NCI-H226 (cell line): ENCODE results near the gene FHAD1.

Experiments used
- DNase-seq: peaks from one replicate; pipeline ENCODE4 v3.0.0-alpha.2; 2015

The FHAD1 gene

GRCh38 chr1:15218287-15219279 lies 28.4 kb upstream of the FHAD1 start:
- DNase-seq: peak; percentile 59

- DNase-seq: no peak
Observed at GRCh38 chr1:15219280-15220023, 27.6 kb upstream of the FHAD1 start.

- no peak for DNase-seq
Observed at GRCh38 chr1:15220024-15220392, 27.0 kb upstream of the FHAD1 start.

GRCh38 chr1:15220825-15221431 lies 26.1 kb upstream of the FHAD1 start:
- no peak for DNase-seq

GRCh38 chr1:15222653-15223303 lies 24.2 kb upstream of the FHAD1 start:
- DNase-seq: no peak

DNA sequence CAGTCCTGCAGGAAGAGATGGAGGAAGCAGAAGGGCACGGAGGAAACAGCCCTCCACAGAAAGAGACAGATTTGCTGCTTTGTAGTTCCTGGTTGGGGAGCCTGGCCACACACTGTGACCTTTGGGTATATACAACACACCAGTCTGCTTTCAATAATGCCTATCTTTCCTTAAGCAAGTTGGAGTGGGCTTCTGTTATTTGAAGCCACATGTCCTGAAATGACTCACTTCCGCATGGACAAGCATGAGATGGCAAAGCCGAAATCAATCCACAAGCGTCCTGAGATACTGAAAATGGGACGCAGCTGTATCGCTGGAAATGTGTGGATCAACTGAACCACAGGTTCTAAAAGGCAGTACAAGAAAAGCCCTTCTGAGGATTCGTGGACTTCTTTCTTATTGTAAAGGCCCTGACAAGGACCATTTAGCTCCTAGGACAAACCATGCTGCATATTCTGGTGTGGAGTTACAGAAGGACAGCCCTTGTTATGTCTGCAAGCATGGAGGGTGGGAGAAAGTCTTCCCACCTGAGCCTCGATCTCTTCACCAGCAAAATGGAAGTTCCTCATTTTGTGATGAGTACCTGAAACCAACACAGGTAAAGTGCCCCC lies 22.7 kb upstream of the FHAD1 start:
- no peak for DNase-seq

DNA sequence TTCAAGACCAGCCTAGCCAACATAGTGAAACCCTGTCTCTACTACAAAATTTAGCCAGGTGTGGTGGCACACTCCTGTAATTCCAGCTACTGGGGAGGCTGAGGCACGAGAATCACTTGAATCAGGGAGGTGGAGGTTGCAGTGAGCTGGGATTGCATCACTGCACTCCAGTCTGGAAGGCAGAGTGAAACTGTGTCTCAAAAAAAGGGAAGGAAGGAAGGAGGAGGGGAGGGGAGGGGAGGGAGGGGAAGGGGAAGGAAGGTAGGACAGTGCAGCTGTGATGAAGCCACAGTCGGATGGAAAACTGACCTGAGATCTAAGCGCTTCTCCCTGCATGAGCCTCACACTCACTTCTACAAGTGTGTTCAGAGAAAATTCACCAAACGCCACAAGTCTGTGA lies 22.0 kb upstream of the FHAD1 start:
- DNase-seq: no peak

- DNase-seq: no peak
Observed at GRCh38 chr1:15225461-15225860, 21.6 kb upstream of the FHAD1 start.

GRCh38 chr1:15226388-15227255 lies 20.4 kb upstream of the FHAD1 start:
- DNase-seq: no peak

- no peak for DNase-seq
Observed at GRCh38 chr1:15229707-15230131, 17.3 kb upstream of the FHAD1 start.

DNA sequence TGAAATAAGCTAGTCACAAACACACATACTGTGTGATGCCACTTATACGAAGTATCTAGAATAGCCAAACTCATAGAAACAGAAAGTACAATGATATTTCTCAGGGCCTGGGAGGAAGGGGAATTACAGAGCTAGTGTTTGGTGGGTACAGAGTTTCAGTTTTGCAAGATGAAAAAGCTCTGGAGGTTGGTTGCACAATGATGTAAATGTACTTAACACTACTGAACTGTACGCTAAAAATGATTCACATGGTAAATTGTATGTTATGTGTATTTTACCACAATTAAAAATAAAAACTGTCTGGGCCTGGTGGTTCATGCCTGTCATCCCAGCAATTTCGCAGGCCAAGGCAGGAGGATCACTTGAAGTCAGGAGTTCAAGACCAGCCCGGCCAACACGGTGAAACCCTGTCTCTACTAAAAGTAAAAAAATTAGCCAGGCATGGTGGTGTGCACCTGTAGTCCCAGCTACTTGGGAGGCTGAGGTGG lies 15.3 kb upstream of the FHAD1 start:
- DNase-seq: no peak

DNA sequence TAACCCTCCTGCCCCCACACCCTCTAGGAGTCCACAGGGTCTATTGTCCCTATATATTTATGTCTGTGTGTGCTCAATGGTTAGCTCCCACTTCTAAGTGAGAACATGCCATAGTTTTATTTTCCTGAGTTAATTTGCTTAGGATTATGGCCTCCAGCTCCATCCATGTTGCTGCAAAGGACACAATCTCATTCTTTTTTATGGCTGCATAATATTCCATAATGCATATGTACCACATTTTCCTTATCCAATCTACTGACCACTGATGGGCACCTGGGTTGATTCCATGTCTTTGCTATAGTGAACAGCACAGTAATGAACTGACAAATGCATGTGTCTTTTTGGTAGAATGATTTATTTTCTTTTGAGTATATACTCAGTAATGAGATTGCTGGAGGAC lies 13.3 kb upstream of the FHAD1 start:
- no peak for DNase-seq

- DNase-seq: no peak
Observed at GRCh38 chr1:15236321-15236721, 10.7 kb upstream of the FHAD1 start.

GRCh38 chr1:15236746-15237145 lies 10.3 kb upstream of the FHAD1 start:
- DNase-seq: no peak

GRCh38 chr1:15238789-15239188 lies 8.2 kb upstream of the FHAD1 start:
- DNase-seq: no peak

GRCh38 chr1:15242766-15243165 lies 4.3 kb upstream of the FHAD1 start:
- no peak for DNase-seq

DNA sequence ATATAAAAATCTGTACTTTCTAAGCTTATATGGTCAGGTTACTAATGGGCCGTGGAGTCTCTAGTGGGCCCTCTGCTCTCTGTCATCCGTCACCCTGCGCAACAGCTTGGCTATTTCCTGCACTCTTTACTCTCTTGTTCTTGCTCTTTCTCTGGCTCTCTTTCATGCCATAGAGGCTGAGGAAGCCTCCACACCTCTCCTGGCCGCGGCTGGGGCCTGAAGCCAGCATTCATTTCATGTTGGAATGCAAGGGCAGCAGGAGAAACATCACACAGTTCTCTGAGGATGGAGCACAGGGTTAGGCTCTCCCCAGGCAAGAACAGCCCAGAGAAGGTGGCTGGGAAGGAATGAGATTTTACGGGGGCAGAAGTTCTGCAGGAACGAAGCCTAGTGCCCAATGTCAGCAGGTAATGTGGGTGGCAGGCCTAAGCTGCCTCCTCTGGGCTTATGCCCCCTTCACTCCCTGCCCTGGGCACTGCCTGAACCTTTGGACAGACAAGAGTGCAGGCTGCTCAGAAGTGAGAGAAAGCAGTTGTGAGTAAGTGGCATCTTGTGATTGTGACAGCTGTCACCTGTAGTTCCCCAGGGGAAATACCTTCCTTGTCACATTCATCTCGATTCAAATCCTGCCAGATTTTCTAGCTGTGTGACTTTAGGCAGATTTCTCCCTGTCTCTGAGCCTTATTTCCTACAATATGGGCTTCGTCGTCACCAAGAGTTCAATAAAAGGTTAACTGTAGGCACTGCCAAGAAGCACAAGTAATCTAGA lies 3.6 kb upstream of the FHAD1 start:
- DNase-seq: no peak

DNA sequence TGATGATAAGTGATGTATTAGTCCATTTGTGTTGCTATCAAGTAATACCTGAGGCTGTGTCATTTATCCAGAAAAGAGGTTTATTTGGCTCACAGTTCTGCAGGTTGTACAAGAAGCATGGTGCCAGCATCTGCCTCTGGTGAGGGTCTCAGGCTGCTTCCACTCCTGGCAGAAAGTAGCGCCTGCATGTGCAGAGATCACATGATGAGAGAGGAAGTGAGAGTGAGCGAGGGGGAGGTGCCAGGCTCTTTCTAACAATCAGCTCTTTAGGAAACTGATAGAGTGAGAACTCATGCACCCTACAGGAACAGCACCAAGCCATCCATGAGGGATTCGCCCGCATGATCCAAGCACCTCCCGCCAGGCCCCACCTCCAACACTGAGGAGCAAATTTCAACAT lies 2.2 kb upstream of the FHAD1 start:
- DNase-seq: no peak

- DNase-seq: no peak
Observed at GRCh38 chr1:15245593-15246360, 1.2 kb upstream of the FHAD1 start.

GRCh38 chr1:15248216-15248615 lies 1.2 kb downstream of the FHAD1 start:
- DNase-seq: no peak
